ENCODE results near the gene CHSY1. TPM values are rescaled to one million over a fixed set of nuclear protein-coding genes. Genes with fewer than 3 reads are reported as not detected.
"Not testable (repeated sequence)": the region's sequence is repeated elsewhere in the genome, so short reads cannot be mapped to it uniquely, and the experiment has no call there.

Gene CHSY1
- polyA plus RNA-seq, 1 donor from 2014 or later = 16.1 TPM

DNA sequence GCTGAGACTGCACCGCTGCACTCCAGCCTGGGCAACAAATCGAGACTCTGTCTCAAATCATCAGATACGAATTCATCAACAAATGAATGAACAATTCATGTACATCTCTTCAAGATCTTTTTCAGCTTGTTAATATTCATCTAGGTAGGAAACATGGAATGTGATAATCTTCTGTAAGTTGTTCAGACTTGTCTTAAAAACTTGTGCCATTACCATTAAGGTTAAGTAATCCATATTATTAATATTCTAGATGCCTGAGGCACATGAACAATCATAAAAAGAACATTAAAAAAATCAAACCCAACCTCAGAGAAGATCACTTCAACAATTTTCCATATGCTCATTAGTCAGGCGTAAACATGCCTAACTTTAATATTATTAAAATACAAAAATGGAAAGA lies 36.2 kb downstream of the CHSY1 start:
- Histone ChIP-seq H3K27me3 (ENCODE audit: insufficient read depth, low read depth, low read length) (no peaks in the 10 kb centered on the region), H2AFZ (ENCODE audit: low read depth, low read length) (no peak overlapping the region), H3K27ac (ENCODE audit: low read length) (no peak overlapping the region), H3K9me3 (ENCODE audit: low read length) (no peaks in the 10 kb centered on the region), H3K9me2 (ENCODE audit: insufficient read depth, low read length) (no peaks in the 10 kb centered on the region), H3K4me3 (ENCODE audit: low read length) (no peak overlapping the region), H3K79me2 (replicated peaks; ENCODE audit: insufficient read depth, low read length) (peaks cover 32% of the 10 kb centered on the region), H3K4me2 (ENCODE audit: low read length) (no peak overlapping the region), H3K9ac (ENCODE audit: low read length) (no peak overlapping the region), H3K36me3 (ENCODE audit: insufficient read depth, low read length) (no peaks in the 10 kb centered on the region), H4K20me1 (ENCODE audit: insufficient read depth) (no peaks in the 10 kb centered on the region), H3F3A (ENCODE audit: insufficient read depth, low read length, poor library complexity, severe bottlenecking) (no peaks in the 10 kb centered on the region)
- no peak for TF ChIP-seq MXI1 (conservative IDR thresholded peaks at IDR 0.05; ENCODE audit: poor library complexity, severe bottlenecking)
- no peak for TF ChIP-seq EP300 (conservative IDR thresholded peaks at IDR 0.05; ENCODE audit: poor library complexity, severe bottlenecking)
- no peak for TF ChIP-seq TAF1 (IDR thresholded peaks at IDR 0.05; ENCODE audit: low read depth)
- no peak for TF ChIP-seq POLR2AphosphoS5 (IDR thresholded peaks at IDR 0.05)
- TF ChIP-seq, protein P1, sequence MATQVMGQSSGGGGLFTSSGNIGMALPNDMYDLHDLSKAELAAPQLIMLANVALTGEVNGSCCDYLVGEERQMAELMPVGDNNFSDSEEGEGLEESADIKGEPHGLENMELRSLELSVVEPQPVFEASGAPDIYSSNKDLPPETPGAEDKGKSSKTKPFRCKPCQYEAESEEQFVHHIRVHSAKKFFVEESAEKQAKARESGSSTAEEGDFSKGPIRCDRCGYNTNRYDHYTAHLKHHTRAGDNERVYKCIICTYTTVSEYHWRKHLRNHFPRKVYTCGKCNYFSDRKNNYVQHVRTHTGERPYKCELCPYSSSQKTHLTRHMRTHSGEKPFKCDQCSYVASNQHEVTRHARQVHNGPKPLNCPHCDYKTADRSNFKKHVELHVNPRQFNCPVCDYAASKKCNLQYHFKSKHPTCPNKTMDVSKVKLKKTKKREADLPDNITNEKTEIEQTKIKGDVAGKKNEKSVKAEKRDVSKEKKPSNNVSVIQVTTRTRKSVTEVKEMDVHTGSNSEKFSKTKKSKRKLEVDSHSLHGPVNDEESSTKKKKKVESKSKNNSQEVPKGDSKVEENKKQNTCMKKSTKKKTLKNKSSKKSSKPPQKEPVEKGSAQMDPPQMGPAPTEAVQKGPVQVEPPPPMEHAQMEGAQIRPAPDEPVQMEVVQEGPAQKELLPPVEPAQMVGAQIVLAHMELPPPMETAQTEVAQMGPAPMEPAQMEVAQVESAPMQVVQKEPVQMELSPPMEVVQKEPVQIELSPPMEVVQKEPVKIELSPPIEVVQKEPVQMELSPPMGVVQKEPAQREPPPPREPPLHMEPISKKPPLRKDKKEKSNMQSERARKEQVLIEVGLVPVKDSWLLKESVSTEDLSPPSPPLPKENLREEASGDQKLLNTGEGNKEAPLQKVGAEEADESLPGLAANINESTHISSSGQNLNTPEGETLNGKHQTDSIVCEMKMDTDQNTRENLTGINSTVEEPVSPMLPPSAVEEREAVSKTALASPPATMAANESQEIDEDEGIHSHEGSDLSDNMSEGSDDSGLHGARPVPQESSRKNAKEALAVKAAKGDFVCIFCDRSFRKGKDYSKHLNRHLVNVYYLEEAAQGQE (IDR thresholded peaks at IDR 0.05; ENCODE audit: borderline replicate concordance) = no peak
- TF ChIP-seq SMC3 (conservative IDR thresholded peaks at IDR 0.05; ENCODE audit: poor library complexity) = no peak
- no peak for TF ChIP-seq CTCF (IDR thresholded peaks at IDR 0.05; ENCODE audit: poor library complexity, severe bottlenecking)
- no peak for TF ChIP-seq RAD21 (conservative IDR thresholded peaks at IDR 0.05)
- no peak for TF ChIP-seq EZH2 (IDR thresholded peaks at IDR 0.05; ENCODE audit: borderline replicate concordance, insufficient read depth, low read length, poor library complexity, severe bottlenecking)

DNA sequence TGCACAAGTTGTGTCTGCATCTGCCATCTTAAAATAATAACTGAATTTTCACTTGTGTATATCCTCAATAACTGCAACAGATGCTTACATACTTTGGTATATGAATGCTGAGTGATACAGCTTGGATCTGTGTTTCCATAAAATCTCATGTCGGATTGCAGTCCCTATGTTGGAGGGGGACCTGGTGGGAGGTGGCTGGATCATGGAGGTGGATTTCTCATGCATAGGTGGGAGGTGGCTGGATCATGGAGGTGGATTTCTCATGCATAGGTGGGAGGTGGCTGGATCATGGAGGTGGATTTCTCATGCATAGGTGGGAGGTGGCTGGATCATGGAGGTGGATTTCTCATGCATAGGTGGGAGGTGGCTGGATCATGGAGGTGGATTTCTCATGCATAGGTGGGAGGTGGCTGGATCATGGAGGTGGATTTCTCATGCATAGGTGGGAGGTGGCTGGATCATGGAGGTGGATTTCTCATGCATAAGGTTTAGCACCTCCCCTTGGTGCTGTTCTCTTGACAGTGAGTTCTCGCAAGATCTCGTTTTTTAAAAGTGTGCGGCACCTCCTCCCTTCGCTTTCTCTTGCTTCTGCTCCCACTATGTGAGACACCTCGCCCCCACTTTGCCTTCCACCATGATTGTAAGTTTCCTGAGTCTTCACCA lies 37.3 kb downstream of the CHSY1 start:
- H3K79me2 ChIP-seq (replicated peaks; ENCODE audit: insufficient read depth, low read length) = peaks cover 35% of the 10 kb centered on the region
- not testable (repeated sequence) for H3K9me2 ChIP-seq (ENCODE audit: insufficient read depth, low read length); H4K20me1 ChIP-seq (ENCODE audit: insufficient read depth); H3K9me3 ChIP-seq (ENCODE audit: low read length); H3K27me3 ChIP-seq (ENCODE audit: insufficient read depth, low read depth, low read length); H3K36me3 ChIP-seq (ENCODE audit: insufficient read depth, low read length); H3K27ac ChIP-seq (ENCODE audit: low read length); H3K4me3 ChIP-seq (ENCODE audit: low read length); H3F3A ChIP-seq (ENCODE audit: insufficient read depth, low read length, poor library complexity, severe bottlenecking); H2AFZ ChIP-seq (ENCODE audit: low read depth, low read length); H3K4me2 ChIP-seq (ENCODE audit: low read length); H3K9ac ChIP-seq (ENCODE audit: low read length)

All from neural cell (in vitro differentiated cells).